ENCODE measurements around the gene ASCC1.
"Not testable (repeated sequence)": the region's sequence is repeated elsewhere in the genome, so short reads cannot be mapped to it uniquely, and the experiment has no call there.

Gene ASCC1

DNA sequence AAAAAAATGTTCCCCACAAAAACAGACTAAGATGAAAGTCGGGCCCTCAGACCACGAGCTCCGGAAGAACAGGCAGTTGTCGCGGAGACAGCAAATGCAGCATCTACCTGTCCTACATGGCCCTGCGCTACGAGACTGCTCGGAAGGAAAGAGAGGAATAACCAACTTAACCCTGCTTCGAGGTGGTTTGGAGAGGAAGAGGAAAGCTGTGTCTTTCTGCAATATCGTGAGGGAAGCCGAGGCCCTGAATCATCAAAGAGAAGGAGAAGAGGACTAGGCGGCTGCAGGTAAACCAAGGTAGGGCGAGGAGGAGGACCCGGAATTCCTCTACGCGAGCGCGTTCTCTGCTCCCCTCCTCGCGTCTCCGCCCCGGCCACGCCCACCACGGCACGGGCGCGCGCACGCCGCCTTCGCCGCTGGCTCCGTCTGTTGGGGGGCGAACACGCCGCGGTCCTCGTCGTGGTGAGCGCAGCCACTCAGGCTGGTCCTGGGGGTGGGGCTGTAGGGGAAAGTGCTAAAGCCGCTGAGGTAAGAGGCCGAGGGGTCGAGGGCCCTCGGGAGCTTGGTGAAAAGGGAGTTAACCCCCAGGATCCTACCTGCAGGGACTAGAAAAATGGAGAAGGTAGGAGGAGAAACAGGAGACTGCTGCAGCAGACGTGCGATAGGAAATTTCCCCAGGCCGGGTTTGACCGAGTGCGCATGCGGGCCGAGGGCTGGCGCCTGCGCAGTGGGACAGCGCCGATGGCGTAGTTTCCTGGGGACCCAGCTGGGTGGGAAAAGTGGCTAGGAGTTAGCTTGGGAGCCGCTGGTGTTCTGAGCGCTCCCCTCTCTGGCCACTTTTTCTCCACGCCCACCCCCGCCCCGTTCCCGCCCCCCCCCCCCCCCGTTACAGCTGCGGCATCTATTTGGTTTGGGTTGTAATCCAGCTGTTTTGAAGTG, at the start of gene ASCC1, which contains the start of gene ANAPC16:
Gene ASCC1 (minus strand): TSS at position 666 of the 939 bp plus-strand sequence. CDS start 2,978 bp downstream, outside the sequence.
Gene ANAPC16 (plus strand): TSS at position 402 of the 939 bp plus-strand sequence. CDS start 7,903 bp downstream, outside the sequence.
- peak; percentile 85 to 93 (median 90) for DNase-seq (ENCODE audit: low read depth in 3 of 3)

GRCh38 chr10:72265508-72265907, 49.4 kb upstream of the ASCC1 start:
- no peak for DNase-seq (ENCODE audit: low read depth in 3 of 3)

DNA sequence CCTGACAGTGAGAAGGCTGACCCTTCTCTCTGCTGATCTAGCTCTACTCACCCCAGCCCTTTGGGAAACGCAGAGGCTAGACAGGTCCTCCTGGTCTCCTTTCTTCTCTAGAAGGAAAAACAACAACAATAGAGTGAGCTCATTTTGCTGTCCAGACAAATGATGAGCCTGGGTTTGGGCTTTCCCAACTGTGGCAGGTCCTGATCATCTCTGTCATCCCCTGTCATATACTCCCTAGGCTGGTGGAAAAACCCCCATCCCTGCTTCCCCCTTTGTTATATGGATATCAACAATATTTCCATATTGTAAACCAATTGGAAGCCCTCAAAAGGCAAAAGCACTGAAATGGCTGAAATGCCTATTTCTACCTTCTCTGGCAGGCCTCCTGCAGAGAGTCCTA, 48.5 kb upstream of the ASCC1 start:
- no peak for DNase-seq (ENCODE audit: low read depth in 3 of 3)

DNA sequence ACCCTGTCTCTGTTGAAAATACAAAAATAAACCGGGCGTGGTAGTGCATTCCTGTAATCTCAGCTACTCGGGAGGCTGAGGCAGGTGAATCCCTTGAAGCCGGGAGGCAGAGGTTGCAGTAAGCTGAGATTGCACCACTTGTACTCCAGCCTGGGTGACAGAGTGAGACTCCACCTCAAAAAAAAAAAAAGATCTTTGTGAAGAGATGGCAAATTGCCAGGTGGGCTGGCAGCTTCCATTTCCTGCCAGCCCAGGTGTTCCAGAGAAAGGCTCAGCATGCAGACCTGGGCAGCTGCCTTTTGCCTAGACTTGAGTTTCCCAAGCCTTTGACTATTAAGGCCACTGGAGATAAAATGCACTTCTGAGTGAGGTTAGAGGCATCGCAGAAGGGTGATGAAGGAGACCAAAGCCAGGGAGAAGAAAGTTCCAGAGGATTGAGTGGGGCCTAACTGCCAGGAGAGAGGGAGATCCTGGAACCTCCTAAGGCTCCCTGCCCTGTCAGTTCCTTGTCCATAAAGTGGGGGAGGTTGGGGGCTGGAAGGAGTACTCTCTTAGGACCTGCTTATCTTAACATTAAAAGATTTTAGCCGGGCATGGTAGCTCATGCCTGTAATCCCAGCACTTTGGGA, 47.7 kb upstream of the ASCC1 start:
- no peak for DNase-seq (ENCODE audit: low read depth in 3 of 3)

GRCh38 chr10:72261784-72262404, 45.8 kb upstream of the ASCC1 start:
- no peak for DNase-seq (ENCODE audit: low read depth in 3 of 3)

DNA sequence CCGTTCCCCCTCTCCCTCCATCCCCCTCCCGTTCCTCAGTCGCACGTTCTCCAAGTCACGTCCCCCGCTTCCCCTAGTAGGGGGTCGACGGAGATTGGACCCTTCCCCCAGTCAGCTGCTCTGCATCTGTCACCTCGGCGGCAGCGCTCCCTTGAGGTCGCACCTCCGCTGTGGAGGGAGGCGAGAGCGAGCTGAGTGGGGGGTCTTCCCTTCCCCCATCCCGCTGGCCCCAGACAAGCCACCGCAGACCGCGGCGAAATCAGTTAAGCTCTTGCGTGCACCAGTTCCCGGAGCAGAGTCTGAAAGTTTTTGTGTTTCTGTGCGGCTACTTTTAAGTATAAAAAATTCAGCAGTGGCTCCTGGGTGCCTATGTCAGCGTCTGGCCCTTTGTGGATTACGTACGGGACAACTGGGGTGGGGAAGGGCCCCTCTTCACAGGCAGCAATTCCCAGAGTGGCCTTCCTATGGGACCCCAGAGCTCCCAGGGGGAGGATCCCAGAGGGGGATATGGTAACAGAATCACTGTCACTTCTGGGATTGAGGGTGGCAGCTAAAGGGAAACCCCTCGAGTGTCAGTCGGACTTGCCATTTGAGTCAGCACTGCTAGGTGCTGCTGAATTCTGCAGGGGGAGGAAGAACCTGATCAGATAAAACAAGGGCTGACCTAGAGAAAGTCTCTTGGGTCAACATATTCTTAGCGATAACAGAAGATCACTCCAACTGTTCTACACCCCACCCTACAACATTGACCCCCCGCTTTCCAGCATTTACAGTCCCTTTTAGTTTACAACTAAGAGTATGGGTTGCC, 45.1 kb upstream of the ASCC1 start:
- peak in 2 of 3 experiments; percentile 45 to 60 for DNase-seq (ENCODE audit: low read depth in 3 of 3)

DNA sequence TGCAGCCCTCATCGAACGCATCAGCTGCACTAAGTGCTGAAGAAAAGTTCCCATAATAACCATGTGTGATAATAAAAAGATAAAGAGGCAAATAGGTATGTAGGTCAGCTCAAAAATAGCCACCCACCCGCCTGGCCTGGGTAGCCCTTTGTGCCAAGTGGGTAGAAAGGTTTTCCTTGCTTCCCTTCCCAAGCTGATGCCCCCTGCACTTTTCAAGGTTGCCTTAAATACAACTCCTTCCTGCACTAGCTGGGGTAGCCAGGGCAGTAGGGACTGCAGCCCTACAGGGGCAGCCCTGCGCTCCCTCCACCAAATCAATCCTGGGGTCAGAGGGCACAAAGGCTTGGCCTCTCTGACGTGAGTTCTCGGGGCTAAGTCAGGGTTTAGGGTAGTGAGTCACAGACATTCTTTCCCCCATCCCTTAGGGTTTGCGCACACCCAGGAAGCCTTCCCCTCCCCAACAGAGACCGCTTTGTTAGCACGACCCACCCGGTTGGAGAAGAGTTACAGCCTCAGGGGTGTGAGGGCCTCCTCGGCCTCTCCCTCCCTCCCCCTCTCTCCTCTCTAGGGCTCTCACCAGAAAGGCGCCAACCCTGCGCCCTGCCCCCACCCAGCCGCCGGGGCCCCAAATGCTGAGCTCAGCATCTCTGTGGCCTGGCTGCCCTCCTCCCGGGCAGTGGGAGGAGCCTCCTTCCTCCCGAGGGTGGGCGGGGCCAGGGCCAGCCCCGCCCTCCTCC, 44.3 kb upstream of the ASCC1 start:
- peak; percentile 55 to 91 (median 62) for DNase-seq (ENCODE audit: low read depth in 3 of 3)

DNA sequence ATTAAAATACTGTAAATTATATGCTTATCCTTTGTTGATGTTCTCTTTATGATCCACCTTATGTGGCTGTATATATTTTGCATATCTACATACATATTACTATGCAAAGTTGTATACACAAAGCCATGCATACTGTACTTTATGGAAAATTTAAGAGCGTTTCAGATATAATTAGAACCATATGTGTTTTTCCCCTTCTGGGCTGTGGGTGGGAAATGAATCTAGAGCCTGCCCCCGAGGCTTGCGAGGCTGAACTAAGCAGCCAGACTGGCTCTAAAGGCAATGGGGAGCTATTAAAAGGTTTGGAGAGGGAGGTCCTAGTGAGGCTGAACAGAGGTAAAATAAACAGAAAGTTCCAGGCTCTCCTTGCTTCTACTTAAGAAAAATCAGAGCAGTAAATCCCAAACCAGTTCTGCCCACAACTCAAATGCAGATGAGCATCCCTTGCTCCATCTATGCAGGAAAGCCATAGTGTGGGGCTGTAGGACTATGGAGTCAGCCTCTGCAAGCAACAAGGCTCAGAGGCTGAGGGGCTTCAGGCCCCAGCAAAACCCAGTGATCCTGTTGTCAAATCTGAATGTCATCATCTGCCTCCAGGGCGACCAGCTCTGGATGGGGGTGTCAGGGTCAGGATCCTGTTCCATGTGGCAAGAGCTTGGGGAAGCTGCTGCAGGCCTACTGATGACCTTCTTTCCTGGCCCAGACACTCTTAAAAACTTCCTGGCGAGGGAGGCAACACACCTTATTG, 43.6 kb upstream of the ASCC1 start:
- DNase-seq (ENCODE audit: low read depth in 3 of 3): no peak

DNA sequence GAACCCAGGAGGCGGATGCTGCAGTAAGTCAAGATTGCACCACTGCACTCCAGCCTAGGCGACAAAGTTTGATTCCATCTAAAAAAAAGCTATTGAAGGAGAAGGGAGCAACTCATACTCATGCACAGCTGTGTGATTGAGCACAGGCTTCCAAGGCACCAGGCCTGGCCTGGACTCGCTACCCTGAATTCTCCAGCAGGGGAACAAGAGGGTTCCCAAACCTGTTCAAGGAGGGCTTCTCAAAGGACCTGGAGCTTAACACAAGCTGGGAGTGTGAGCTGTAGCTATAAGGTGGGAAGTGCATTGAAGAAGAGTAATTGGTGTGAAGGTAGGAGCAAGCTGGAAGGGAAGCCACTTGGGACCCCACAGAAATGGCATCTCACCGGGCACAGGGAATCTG, 42.5 kb upstream of the ASCC1 start:
- no peak for DNase-seq (ENCODE audit: low read depth in 3 of 3)

DNA sequence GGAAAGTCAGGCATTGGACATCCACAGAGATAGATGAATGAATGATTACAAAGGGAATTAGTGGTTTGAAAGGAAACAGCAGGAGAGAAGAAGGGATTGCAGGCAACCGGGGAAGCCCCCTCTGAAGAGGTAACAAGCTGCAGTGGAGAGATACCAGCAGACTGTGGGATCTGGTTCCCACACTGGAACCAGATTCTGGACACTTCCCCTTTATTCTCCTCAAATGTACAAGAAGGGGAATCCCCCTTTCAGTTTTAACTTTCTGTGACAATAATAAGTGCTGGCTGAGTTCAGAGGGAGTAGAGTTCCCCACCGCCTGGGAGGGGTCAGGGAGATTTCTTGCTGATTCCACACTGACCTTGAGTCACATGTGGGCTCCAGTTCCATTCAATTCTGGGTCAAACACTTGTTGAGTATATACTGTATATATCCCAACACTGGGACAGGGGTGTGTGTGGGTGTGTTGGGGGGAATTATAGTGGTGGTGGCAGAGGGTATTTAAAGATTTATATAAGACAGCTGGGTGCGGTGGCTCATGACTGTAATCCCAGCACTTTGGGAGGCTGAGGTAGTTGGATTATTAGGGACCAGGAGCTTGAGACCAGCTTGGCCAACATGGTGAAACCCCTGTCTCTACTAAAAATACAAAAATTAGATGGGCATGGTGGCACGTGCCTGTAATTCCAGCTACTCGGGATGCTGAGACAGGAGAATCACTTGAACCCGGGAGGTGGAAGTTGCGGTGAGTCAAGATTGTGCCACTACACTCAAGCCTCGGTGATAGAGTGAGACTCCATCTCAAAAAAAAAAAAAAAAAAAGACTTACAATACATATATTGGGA, 41.2 kb upstream of the ASCC1 start:
- no peak for DNase-seq (ENCODE audit: low read depth in 3 of 3)

DNA sequence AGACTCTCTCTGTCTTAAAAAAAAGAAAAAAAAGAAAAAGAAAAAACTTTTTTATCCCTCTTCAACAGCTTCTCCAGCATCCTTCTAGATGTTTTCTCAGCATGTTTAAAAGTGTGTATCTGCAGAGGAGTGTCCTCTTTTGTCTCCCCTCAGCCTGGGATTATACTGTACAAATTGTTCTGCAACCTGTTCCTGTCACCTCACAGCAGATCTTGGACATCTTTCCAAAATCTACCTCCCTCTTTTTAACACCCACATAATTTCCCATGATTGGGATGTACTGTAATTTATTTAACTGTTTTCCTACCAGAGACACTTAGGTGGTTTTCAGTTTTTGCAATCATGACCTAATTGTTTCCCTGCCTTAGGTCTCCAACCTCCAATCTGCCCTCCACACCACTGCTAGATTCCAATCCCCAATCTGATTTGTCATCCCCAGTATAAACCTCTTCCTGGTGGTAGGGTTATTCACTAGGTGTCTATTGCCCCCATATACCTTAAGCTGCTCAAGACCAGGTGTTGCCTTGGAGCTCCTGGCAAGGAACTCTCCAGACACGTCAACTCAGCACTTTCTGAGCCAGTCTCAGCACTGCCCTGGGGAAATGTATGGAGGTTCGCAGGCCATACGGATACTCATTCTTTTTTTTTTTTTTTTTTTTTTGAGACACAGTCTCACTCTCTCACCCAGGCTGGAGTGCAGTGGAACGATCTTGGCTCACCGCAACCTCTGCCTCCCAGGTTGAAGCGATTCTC, 40.1 kb upstream of the ASCC1 start:
- DNase-seq (ENCODE audit: low read depth in 3 of 3): no peak

DNA sequence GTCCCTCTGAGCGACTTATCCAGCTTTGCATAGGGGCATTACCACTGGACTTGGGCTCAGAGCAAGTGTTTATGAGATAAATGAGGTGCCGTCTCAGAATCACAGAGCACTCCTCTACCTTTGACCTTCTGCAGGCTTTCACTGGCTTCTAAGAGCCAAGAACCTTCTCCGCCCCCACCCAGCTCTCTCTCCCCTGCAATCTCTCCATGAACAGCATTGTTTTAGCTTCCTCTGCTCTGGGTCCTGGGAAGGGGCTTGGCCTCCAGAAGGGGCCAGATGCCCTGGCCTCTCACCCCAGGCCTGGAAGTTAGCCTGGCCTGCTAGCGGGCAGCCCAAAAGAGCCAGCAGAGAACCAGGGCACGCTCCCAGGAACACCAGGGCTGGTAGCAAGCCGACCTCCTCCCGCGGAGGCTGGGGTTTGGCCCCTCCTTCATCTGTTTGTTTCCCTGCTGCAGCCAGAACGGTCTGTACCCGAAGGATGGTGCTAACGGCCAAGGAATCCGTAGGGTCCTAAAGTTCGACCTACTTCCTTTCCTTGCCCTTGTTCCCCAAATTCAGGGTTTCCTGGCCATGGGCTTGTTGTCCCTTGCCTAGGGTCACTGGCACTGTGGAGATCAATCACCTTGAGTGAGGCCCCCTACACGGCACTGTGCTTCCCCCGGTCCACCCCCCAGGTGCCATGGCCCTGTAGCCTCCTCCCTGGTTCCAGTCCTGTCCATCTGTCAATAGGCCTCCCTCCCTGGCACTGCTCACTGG, 38.9 kb upstream of the ASCC1 start:
- DNase-seq (ENCODE audit: low read depth in 3 of 3): peak in 1 of 3 experiments; percentile 32

DNA sequence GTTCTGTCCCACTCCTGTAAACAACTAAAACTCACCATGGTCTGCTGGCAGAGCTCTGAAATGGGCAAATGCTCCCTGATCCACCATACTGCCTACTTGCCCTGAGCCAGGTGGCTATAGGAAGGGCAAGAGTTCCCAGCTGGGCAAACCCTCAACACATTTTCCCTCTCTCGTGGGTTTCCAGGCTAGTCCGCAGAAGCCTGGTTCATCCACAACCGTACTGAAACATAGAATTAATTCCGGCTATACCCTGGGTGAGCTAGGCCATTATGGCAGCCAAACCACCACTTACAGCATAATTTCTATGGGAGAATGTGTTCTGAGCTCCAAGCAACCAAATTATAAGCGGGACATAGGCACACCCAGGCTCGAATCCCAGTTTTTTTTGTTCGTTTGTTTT, 37.5 kb upstream of the ASCC1 start:
- DNase-seq (ENCODE audit: low read depth in 3 of 3): no peak

DNA sequence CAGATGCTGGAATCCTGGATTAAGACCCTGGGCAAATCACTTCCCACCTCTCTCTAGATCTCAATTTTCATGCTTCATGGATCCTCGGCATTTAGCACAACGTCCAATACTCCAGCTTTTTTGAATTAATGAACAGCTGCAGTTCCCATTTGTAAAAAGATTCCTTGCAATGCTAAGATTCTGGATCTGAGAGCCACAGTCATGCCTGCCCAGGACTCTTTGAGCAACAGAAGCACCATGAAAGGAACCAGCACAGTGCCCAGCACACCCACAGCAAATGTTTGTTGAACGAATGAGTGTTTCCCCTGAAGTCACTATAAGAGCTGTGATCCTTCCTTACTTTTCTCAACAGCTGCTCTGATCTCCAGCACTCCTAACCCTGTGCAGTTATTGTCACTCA, 36.9 kb upstream of the ASCC1 start:
- no peak for DNase-seq (ENCODE audit: low read depth in 3 of 3)

DNA sequence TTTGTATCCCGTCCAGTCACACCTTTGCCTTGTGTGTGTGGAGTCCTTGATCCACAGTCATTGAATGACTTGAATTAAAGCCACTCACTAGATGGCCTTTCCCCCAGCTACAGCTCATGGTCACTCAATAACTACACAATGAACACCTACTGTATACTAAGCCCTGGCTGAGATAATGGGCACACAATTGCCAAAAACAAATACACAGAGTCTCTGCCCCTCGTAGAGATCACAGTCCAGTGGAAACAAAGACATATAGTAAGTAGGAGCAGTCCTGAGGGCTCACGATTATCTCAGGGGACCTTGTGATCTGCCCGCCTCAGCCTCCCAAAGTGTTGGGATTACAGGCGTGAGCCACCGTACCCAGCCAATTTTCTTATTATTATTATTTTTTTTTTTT, 35.6 kb upstream of the ASCC1 start:
- DNase-seq (ENCODE audit: low read depth in 3 of 3): no peak

DNA sequence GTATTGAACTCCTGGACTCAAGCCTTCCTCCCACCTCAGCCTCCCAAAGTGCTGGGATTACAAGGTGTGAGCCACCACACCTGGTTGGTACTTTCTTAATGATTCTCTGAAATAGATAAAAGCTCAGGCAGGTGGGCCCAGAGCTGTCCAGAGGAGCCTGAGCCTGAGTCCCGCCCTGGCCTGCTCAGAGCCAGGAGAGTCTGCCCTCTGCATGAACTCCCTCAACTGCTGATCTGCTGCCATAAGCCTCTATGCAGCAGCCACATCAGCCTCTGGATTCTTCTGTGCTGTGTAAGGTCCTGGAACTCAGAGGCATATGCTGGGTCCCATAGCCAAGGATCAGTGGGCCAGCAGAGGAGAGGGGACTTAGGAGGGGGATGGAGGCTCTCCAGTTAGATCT, 34.6 kb upstream of the ASCC1 start:
- DNase-seq (ENCODE audit: low read depth in 3 of 3): no peak

DNA sequence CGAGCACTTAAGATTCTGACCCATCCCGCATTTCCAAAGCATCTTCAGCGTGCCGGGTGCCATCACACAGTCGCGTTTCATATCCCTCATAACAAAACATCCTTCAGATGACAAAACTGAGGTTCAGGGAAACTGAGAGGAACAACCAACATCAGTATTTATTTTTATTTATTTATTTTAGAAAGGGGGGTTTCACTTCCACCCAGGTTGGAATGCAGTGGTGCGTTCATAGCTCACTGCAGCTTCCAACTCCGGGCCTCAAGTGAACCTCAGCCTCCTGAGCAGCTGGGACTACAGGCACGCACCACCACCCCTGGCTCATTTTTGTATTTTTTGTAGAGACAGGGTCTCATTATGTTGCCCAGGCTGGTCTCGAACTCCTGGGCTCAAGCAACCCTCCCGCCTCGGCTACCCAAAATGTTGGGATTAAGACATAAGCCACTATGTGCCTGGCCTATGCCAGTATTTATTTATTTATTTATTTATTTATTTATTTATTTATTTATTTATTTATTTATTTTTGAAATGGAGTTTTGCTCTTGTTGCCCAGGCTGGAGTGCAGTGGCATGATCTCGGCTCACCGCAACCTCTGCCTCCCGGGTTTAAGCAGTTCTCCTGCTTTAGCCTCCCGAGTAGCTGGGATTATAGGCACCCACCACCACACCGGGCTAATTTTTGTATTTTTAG, 33.2 kb upstream of the ASCC1 start:
- DNase-seq (ENCODE audit: low read depth in 3 of 3): not testable (repeated sequence)
